ENCODE data around the gene GBP2.
"Not testable (repeated sequence)": the region's sequence is repeated elsewhere in the genome, so short reads cannot be mapped to it uniquely, and the experiment has no call there.

GBP2 gene

GRCh38 chr1:89129911-89130310 is 4.0 kb upstream of the GBP2 start (continued):
- TF ChIP-seq ZBTB44 (tag by site-specific recombination; IDR thresholded peaks at IDR 0.05) (no peak), ZNF548 (tag by site-specific recombination; IDR thresholded peaks at IDR 0.05) (no peak)

DNA sequence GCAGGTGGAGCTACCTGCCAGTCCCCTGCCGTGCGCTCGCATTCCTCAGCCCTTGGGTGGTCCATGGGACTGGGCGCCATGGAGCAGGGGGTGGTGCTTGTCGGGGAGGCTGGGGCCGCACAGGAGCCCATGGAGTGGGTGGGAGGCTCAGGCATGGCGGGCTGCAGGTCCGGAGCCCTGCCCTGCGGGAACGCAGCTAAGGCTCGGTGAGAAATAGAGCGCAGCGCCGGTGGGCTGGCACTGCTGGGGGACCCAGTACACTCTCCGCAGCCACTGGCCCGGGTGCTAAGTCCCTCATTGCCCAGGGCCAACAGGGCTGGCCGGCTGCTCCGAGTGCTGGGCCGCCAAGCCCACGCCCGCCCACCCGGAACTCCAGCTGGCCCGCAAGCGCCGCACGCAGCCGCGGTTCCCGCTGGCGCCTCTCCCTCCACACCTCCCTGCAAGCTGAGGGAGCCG is 2.1 kb upstream of the GBP2 start:
- H3K27ac ChIP-seq (ENCODE audit: extremely low read depth, low read depth, low read length); H3K4me1 ChIP-seq (ENCODE audit: control insufficient read depth, insufficient read depth, low read length); H3K9me3 ChIP-seq (ENCODE audit: control insufficient read depth, insufficient read depth, low read depth, low read length); CTCF ChIA-PET; H3K4me3 ChIP-seq (ENCODE audit: low read depth, low read length); H3K36me3 ChIP-seq (ENCODE audit: control insufficient read depth in 2 of 2, insufficient read depth in 1 of 2, low read length in 2 of 2); POLR2A ChIA-PET: not testable (repeated sequence)

DNA sequence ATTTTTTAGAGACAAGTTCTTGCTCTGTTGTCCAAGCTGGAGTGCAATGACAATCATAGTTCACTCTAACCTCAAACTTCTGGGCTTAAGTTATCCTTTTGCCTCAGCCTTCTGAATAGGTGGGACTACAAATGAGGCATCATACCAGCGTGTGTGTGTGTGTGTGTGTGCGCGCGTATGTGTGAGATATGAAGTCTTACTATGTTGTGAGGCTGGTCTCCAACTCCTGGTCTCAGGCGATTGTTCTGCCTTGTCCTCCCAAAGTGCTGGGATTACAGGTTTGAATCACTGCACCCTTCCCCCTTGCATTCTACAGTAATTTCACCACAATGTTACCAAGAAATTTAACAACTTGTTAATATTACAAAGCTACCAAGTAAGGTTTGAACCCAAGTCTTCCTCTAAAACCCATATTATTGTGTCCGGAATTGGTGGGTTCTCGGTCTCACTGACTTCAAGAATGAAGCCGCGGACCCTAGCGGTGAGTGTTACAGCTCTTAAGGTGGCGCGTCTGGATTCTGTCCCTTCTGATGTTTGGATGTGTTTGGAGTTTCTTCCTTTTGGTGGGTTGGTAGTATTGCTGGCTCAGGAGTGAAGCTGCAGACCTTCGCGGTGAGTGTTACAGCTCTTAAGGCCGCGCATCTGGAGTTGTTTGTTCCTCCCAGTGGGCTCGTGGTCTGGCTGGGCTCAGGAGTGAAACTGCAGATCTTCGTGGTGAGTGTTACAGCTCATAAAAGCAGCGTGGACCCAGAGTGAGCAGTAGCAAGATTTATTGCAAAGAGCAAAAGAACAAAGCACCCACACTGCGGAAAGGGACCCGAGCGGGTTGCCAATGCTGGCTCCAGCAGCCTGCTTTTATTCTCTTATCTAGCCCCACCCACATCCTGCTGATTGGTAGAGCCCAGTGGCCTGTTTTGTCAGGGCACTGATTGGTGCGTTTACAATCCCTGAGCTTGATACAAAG is 970 bp upstream of the GBP2 start:
- POLR2A ChIA-PET; H3K9me3 ChIP-seq (ENCODE audit: control insufficient read depth, insufficient read depth, low read depth, low read length); H3K4me1 ChIP-seq (ENCODE audit: control insufficient read depth, insufficient read depth, low read length); H3K27ac ChIP-seq (ENCODE audit: extremely low read depth, low read depth, low read length); H3K4me3 ChIP-seq (ENCODE audit: low read depth, low read length); H3K36me3 ChIP-seq (ENCODE audit: control insufficient read depth in 2 of 2, insufficient read depth in 1 of 2, low read length in 2 of 2): not testable (repeated sequence)
- CTCF ChIA-PET: interaction anchor here (0.6 kb wide), 1 partner anchor 230 kb away, joined by 3 read pairs; no protein-coding TSS in a partner anchor

DNA sequence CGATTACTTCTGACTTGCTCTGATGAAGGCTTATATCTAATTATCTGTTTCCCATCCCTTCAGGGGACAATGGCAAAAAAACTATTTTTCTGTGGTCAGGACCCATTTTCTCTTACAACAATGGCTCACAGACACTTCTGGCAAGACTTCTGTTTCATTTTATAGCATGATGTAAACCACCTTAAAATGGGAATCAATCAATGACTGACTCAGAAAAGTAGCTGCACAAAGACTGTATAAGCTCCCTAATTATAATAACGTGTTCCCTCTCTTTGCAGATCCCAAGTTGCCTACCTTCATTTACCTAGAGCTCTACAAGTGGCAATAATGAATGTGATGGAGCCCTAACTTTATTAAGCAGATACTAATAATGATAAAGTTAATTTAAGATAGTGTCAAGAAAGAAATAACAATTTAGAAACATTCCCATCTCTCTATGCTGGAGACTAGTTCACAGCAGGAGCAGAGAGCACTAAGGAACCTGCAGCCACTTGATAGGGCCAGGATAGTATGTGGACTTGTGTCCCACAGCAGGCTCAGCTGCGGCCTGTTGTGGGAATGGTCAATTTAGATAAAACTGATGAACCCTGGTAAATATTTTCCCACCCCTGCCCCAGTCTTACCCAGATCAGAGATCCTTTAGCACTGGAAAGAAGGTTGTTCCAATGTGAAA is 538 bp downstream of the GBP2 start:
- no peaks in the 10 kb centered on the region for H3K4me1 ChIP-seq (ENCODE audit: control insufficient read depth, insufficient read depth, low read length)
- H3K36me3 ChIP-seq (ENCODE audit: control insufficient read depth in 2 of 2, insufficient read depth in 1 of 2, low read length in 2 of 2): no peaks in the 10 kb centered on the region
- CTCF ChIA-PET: interaction anchor here (0.8 kb wide), 1 partner anchor 149 kb away, joined by 3 read pairs; no protein-coding TSS in a partner anchor
- H3K9me3 ChIP-seq (ENCODE audit: control insufficient read depth, insufficient read depth, low read depth, low read length): no peaks in the 10 kb centered on the region
- TF ChIP-seq ZNF214 (tag by site-specific recombination; IDR thresholded peaks at IDR 0.05; ENCODE audit: borderline replicate concordance) (no peak), ZNF76 (tag by site-specific recombination; IDR thresholded peaks at IDR 0.05; ENCODE audit: borderline replicate concordance, low read depth) (no peak), ZNF585B (tag by site-specific recombination; IDR thresholded peaks at IDR 0.05) (no peak), ZNF510 (tag by site-specific recombination; IDR thresholded peaks at IDR 0.05; ENCODE audit: insufficient replicate concordance) (no peak), SETDB1 (IDR thresholded peaks at IDR 0.05; ENCODE audit: insufficient read length, low read length) (no peak)
- H3K27ac ChIP-seq (ENCODE audit: extremely low read depth, low read depth, low read length): no peak overlapping the region
- H3K4me3 ChIP-seq (ENCODE audit: low read depth, low read length): no peak overlapping the region
- POLR2A ChIA-PET: no interaction called here

DNA sequence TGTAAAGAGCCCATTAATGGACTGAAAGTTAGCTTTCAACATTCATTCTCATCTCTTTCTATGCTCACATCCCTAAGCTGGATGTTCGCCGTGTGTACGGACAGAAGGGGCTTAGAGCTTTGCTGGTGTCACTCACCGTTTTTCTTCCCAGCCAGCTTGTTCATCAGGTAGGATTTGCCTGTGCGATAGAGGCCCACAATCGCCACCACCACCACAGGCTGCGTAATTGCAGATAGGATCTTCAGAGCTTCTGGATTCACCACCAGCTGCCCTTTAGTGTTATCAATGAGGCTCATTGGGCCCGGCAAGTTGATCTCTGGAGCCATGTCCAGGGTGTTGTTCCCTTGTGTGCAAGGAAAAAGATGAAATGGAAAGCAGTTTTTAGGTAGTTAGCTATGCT is 4.3 kb downstream of the GBP2 start:
- H3K36me3 ChIP-seq (ENCODE audit: control insufficient read depth in 2 of 2, insufficient read depth in 1 of 2, low read length in 2 of 2): peaks cover 0 to 9% of the 10 kb centered on the region in 2 experiments; a peak in 1 of 3 replicates
- H3K27ac ChIP-seq (ENCODE audit: extremely low read depth, low read depth, low read length): no peak overlapping the region
- no peaks in the 10 kb centered on the region for H3K4me1 ChIP-seq (ENCODE audit: control insufficient read depth, insufficient read depth, low read length)
- H3K4me3 ChIP-seq (ENCODE audit: low read depth, low read length): no peak overlapping the region
- no peaks in the 10 kb centered on the region for H3K9me3 ChIP-seq (ENCODE audit: control insufficient read depth, insufficient read depth, low read depth, low read length)
- POLR2A ChIA-PET: no interaction called here
- CTCF ChIA-PET: no interaction called here
- TF ChIP-seq ZSCAN4 (tag by site-specific recombination; IDR thresholded peaks at IDR 0.05): no peak
- TF ChIP-seq ZSCAN16 (tag by site-specific recombination; IDR thresholded peaks at IDR 0.05): no peak
- no peak for TF ChIP-seq WT1 (tag by site-specific recombination; IDR thresholded peaks at IDR 0.05)
- no peak for TF ChIP-seq ZNF654 (tag by site-specific recombination; IDR thresholded peaks at IDR 0.05; ENCODE audit: low read depth)
- TF ChIP-seq, protein P1, sequence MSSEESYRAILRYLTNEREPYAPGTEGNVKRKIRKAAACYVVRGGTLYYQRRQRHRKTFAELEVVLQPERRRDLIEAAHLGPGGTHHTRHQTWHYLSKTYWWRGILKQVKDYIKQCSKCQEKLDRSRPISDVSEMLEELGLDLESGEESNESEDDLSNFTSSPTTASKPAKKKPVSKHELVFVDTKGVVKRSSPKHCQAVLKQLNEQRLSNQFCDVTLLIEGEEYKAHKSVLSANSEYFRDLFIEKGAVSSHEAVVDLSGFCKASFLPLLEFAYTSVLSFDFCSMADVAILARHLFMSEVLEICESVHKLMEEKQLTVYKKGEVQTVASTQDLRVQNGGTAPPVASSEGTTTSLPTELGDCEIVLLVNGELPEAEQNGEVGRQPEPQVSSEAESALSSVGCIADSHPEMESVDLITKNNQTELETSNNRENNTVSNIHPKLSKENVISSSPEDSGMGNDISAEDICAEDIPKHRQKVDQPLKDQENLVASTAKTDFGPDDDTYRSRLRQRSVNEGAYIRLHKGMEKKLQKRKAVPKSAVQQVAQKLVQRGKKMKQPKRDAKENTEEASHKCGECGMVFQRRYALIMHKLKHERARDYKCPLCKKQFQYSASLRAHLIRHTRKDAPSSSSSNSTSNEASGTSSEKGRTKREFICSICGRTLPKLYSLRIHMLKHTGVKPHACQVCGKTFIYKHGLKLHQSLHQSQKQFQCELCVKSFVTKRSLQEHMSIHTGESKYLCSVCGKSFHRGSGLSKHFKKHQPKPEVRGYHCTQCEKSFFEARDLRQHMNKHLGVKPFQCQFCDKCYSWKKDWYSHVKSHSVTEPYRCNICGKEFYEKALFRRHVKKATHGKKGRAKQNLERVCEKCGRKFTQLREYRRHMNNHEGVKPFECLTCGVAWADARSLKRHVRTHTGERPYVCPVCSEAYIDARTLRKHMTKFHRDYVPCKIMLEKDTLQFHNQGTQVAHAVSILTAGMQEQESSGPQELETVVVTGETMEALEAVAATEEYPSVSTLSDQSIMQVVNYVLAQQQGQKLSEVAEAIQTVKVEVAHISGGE (tag by site-specific recombination; conservative IDR thresholded peaks at IDR 0.05; ENCODE audit: low read depth): no peak
- TF ChIP-seq ZFP69B (tag by site-specific recombination; IDR thresholded peaks at IDR 0.05): no peak
- TF ChIP-seq ZNF114 (tag by site-specific recombination; IDR thresholded peaks at IDR 0.05): no peak
- no peak for TF ChIP-seq ZNF214 (tag by site-specific recombination; IDR thresholded peaks at IDR 0.05; ENCODE audit: borderline replicate concordance)
- no peak for TF ChIP-seq ZNF274 (IDR thresholded peaks at IDR 0.05; ENCODE audit: low read length)
- TF ChIP-seq ZNF274 (tag by site-specific recombination; IDR thresholded peaks at IDR 0.05; ENCODE audit: borderline replicate concordance): no peak
